Activated CD4-positive, alpha-beta T cell treated with anti-CD3 and anti-CD28 coated beads for 48 hours (primary cell): Measurements from ENCODE around the gene SMOC2.
"Not testable (repeated sequence)": the region's sequence is repeated elsewhere in the genome, so short reads cannot be mapped to it uniquely, and the experiment has no call there.

Experiments
- DNase-seq: peaks from one replicate; pipeline ENCODE4 v3.0.0-alpha.2; 2020

SMOC2 gene

DNA sequence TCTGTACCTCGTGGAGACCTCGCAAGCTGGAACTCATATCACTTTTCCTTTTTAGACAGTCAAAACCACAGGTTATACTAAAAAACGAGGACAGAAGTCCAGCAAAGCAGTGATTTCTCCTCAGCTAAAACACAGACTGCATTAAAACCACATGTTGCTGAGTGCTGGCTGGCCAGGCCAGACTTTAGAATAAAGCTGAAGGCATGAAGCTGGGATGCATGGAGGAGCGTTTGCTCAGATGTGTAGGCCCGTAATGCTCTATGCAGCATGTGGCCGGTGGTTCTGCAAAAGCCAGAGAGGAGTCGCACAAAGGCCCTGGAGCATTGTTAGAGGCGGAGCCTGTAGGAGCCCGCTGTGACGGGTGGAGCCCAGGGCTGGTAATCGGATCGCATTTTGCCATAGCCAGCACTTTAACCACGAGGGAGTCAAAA lies 83.6 kb downstream of the SMOC2 start:
- DNase-seq = no peak

DNA sequence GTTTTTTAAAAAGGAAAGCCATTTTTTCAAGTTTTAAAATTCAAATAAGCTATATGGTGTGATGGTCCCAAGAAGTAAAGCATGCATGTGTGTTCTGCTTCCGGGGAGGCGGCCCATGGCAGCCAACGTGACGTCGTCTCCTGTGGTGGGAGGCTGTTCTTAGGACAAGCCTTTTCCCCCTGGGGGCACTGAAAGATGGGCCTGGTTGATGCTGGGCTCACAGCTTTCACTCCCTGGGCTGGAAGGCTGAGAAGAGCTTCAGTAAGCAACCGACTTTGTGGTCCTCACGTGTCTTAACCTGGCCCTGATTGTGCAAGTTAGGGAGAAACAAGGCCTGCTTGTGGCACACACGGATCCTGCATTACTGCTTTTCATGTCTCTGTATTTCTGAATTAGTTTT lies 84.1 kb downstream of the SMOC2 start:
- no peak for DNase-seq

DNA sequence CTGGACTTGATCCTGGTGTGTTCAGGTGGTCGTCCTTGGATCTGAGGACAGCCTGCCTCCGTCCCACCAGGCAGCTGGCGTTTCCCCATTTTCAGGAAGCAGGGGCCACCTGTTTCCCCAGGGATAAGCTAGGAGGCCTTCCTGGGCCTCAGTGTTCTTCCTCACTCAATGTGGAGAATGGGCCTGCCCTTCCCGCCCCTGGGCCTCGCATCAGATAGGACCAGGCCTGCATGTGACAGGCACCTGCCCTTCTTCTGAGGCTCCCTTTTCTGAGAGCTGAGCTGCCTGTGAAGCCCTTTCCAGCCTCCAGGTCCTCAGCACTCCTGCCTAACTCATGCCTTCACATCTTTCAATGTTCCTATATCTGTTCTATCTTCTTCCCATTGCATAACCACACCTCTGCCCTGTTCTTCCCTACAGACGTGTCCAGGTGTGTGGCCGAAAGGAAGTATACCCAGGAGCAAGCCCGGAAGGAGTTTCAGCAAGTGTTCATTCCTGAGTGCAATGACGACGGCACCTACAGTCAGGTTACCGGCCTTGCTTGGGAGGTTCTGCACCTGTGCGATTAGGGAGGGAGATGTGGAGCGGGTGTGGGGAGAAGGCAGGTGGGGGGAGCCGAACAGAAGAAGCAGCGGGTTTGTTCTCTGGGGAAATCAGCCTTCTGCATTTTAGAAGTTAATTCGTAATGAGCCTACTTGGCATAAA lies 85.1 kb downstream of the SMOC2 start:
- DNase-seq = no peak

DNA sequence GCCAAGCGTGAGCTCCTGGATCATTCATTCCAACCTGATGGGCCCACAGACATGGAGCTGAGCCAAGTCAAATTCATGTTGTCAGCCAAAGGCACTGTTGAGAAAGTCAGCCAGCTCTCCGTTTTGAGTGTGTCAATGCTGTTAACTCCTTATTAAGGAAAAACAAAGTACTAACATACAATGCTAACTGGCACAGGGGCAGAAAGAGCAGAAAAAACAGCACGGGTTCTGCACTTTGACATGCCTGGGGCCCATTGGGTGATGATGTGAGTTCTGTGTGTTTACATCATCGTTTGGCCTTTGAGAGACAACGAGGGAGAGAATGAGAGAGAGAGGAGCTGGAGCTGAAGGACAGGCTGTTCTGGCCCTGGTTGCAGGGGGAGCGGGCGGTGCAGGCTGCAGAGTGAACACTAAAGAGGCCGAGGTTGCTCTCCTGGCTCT lies 85.9 kb downstream of the SMOC2 start:
- no peak for DNase-seq

DNA sequence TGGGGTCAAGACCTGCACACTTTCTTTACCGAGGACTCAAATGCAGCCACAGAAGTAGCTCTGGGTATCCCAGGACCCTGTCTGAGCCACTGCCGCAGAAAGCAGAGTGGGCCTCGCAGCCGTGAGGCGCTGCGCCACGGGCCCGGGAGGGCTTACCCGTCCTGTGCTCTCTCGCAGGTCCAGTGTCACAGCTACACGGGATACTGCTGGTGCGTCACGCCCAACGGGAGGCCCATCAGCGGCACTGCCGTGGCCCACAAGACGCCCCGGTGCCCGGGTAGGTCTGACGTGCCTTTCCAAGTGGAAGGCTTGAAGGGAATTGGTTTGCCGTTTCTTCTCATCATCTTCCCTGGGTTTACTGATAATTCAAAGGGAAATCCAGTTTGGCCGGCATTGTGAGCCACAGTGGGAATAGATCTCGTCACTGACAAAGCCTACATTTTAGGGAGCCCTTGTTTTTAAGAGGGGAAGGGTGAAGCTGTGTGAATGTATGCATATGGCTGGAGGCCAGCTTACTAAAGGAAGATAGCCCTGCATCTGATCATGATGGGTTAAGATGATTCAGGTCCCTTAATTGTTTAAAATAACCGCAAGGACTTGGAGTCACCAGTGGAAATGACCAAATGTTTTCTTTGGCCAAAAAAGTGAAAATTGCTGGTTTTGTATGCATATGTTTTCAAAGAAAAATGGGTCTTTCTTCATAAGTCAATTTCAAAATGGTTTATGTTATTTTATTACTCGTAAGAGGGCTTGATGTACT lies 86.6 kb downstream of the SMOC2 start:
- no peak for DNase-seq

DNA sequence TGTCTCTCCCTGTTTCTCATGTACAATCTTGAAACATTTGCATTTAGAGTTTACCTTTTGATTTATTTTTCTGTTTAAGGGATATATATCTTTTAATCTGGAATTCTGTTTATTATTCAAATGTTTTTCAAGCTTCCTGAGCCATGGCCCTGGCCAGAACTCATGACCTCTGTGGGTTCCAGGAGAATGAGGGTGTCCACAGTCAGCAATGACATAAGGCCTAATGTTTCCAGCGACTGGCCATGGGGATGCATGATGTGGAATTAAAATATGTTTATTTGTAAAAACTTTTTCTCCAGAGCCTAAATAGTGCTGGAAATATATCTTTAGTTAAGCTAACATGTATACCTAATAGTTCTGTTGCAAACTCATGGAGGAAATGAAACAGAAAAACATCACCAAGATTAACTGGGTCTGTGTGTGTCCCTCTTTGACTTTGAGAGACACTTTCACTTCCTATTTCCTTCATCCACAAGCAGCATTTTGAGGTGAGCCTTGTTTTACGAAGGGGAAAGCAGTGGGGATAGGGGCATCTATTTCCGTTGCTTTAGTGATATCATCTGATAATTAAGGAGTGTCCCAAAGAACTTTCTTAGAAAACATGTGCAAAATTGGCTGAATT lies 87.6 kb downstream of the SMOC2 start:
- DNase-seq = no peak

DNA sequence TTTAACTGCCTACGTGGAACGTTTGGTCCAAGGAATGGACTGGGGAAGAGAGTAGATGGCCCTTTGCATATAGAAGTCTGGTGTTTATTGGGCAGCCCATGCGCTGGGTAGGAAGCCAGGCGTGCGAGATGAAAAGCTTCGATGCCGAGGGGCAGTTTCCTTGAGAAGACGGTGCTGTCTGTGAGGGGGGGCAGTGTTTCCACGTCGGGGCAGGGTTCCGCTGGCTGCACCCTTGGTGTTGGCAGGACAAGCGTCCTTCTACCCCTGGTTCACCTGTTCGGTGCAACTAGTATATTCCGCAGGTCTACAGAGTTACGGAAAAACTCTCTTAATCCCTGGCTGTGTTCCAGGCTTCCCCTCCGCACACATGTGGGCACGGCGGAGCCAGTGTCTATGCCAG lies 88.2 kb downstream of the SMOC2 start:
- DNase-seq = no peak

DNA sequence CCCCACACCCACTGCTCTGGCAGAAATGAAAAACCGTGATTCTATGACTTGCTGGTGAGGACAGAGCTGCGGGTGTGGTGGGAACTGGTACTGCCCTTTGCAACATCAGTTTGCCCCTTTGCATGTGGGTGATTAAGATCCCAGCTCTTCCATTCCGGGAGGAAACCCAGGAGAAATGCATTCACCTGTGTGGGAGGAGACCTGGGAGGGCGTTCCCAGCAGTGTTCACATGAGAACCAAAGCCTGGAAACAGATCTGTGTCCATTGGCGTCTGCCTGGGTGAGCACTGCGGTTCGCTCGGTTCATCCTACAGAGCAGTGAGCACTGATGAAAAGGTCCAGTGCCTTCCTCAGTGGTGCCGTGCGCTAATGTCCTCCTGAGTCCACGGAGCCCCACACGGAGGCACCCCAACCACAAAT lies 89.7 kb downstream of the SMOC2 start:
- DNase-seq = no peak

DNA sequence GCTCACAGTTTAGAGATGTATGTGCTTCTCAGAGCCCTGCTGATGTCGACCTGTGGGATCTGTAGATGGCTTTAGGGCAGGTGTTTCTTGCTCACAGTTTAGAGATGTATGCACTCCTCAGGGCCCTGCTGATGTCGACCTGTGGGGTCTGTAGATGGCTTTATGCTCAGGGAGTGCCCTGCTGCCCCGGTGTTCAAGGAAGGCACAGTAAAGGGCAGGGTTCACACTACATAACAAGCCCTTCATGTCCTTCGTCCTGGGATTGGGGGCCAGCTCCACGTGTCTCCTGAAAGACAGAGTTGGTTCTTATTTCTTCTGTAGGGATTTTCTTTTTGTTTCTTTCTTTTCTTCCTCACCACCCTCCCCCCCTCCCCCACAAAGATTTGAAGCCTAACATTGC lies 91.1 kb downstream of the SMOC2 start:
- DNase-seq = no peak

DNA sequence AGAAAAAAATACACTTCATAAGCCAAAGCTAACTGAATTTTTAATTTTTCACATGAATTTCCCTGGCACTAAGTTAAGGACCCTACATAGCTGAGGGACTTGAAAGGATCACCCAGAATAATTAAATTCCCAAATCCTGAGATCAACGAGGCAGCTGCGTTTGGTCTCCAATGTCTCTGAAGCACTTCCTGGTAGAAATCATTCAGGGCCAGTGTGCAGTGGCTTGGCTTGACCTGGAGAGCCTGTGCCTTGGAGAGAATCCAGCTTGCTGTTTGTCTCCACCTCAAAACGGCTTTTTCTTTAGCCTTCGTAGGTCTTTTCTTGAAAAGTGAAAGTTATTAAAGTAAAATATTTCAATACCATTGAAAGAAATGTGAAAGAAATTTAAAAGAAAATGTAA lies 92.4 kb downstream of the SMOC2 start:
- DNase-seq = no peak

DNA sequence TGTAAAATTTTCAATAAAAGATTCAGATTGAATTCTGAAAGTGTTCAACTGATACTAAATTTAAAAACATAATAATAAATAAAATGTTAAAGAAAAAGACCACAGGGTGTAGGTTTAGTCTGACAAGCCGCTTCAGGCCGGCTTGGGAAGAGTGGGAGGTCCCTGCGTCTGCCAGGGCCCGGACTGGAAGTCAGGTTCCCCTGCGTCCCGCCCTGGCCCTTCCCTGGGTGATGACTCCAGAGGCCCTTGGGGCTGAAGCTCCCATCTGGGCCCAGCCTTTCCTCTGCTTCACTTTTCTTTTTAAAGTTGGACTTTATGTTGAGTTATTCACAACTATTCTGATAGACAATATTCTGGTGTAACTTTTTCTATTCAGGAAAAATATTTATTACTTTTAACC lies 93.3 kb downstream of the SMOC2 start:
- DNase-seq = no peak

DNA sequence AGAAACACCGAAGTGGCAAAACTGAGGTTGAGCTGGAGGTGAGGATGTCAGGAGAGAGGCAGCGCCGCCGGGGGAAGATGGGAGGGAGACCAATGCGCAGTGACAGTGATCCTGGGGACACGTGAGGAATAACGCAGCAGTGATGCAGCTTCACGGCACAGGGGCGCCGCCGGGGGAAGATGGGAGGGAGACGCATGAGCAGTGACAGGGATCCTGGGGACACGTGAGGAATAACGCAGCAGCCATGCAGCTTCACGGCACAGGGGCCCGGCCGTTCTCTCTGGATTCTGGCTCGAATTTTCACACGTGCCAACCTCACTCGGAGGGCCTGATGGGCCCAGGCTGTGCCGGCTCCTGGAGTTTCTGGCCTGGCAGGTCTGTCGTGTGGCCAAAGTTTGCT lies 94.7 kb downstream of the SMOC2 start:
- no peak for DNase-seq

DNA sequence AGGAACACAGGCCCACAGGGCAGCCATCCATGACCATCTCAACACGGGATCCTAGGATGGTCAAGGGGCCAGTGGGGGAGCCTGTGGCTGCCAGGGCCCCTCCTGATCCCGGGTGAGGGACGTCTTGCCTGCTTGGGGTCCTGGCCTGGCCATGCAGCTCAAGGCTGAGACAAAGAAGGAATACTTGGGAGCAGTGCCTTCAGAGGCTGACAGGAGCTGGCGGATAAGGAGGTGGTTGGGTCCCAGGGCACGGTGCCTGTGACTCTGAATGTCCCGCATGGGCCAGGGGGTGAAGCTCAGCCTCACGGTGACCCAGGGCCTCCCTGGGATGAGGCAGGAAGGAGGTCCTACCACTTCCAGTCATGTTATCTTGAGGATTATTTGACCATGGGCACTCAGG lies 95.2 kb downstream of the SMOC2 start:
- DNase-seq = no peak

DNA sequence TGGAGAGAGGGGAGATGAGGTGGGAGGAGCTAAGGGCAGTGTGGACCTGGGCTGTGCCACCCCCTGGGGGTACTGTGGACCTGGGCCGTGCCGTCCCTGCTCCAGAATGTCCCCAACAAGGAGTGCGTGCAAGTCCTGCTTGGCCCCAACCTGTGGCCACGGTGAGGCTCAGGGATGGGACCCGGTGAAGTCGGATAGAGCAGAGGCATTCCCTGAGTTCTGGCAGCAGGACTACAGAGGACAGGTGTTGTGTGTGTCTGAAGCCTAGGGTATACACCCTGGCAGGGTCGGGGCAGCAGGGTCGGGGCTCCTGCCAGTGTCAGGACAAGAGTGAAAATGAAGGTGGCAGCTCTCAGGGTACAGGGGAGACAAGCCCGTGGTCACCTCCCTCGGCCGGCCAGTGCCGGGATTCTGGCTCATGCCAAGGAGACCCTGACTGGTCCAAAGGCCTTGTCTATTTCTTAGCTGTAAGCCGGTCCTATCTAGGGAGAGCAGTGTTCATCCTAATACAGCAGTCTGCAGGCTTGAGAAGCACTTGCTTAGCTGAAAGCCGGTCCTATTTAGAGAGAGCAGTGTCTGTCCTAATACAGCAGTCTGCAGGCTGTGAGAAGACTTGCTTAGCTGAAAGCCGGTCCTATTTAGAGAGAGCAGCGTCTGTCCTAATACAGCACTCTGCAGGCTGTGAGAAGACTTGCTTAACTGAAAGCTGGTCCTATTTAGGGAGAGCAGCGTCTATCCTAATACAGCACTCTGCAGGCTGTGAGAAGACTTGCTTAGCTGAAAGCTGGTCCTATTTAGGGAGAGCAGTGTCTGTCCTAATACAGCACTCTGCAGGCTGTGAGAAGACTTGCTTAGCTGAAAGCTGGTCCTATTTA lies 95.9 kb downstream of the SMOC2 start:
- no peak for DNase-seq

DNA sequence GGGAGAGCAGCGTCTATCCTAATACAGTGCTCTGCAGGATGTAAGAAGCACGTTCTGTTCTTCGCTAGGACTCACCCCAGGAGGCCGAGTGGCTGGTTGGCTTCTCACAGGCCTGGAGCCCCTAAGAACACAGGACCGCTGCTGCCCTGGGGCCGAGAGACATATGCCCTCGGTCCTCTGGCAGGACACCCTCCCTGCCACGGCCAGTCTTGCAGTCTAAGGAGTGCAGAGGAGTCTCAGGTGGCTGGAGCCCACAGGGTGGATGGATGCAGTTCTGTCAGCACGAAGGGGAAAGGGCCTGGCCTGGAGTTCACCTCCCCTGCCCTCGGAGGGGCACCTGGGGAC lies 96.5 kb downstream of the SMOC2 start:
- DNase-seq = no peak

DNA sequence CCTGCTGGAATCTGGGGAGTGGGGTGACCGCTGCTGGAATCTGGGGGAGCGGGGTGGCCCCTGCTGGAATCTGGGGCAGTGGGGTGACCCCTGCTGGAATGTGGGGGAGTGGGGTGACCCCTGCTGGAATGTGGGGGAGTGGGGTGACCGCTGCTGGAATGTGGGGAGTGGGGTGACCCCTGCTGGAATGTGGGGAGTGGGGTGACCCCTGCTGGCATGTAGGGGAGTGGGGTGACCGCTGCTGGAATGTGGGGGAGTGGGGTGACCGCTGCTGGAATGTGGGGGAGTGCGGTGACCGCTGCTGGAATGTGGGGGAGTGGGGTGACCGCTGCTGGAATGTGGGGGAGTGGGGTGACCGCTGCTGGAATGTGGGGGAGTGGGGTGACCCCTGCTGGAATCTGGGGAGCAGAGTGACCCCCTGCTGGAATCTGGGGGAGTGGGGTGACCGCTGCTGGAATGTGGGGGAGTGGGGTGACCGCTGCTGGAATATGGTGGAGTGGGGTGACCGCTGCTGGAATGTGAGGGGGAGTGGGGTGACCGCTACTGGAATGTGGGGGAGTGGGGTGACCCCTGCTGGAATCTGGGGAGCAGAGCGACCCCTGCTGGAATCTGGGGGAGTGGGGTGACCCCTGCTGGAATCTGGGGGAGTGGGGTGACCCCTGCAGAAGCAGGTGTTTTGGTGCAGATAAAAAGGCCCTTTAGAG lies 97.4 kb downstream of the SMOC2 start:
- not testable (repeated sequence) for DNase-seq

DNA sequence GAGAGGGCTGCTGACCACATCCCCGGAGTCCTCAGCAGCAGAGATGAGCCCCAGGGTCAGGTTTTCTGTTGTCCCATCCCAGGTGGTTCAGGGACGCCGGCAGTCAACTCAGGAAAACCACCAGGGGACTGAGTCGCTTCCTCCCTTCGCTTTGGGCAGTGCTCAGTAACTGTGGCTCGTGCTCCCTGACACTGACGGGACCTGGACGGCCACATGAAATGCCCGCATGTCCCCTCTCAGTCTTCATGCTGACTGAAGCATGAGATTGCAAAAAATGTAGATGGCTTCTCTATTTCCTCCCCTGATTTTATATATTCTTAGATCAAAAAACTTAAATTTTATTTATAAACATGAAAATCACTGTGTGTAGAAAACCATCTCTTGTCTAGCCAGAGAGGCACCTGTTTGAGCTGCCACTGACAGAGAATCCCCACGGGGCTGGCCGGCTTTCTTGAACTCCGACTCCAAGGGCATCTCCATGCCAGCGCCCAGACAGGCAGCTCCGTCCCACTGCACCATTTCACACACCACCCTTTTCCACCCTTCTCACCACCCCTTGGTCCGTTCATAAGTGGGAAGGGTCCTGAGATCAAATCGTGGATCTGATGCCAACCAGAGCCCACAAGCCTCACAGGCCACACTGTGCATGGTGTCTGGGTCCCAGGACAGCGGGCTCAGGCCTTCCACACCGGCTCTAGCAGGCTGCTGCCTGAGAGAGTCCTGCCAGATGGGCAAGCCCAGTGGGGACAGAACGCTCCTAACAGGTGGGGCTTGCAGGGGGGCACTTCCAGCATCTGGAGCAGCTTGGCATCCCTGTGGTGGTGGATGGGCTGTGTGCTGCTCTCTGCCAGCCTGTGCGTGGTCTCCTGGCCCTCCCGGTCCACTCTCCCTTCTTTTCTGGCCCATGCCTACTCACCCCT lies 98.2 kb downstream of the SMOC2 start:
- DNase-seq = no peak

DNA sequence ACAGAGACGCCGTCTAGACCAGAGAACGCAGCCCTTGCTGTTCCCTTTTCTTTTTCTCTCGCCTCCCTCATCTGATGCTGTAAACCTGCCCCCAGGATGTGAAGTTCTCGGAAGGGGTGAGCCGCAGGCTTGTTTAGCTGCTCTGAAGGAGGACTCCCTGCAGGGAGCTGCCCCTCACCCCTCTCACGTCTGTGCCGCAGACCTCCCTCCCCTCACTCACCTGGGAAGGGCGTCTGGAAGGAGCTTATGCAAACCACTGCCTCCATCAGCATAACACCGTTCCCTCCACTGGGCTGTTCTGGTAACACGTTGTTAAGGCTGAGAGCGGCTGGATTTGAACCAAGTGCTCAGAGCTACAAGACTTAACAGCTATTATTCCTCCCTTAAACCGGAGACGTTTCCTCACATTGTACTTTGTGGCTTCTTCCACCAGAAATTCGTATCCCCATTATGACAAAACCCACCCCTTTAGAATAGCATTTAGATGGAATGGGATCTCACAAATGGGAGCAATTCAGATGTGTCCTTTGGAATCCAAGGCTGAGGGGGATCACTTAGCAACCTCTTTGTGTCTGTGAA lies 99.8 kb downstream of the SMOC2 start:
- no peak for DNase-seq

DNA sequence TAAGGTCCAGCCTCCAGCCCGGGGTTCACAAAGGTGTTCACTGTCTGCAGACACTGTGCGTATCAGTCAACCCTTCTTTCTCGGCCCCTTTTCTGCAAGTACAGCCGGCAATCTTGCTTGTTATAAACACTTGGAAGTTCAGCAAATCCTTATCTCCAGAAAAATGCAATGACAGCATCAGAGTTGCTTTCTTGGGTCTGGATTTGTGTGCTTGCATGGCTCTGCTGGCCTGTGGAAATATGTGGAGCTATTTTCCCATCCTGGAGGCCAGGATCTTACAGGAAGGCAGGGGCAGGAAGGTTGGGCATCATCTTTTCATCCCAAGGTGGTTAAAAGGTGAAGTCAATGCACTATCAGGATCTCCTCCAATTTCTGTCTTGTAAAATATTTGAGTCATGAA lies 100.3 kb downstream of the SMOC2 start:
- no peak for DNase-seq

DNA sequence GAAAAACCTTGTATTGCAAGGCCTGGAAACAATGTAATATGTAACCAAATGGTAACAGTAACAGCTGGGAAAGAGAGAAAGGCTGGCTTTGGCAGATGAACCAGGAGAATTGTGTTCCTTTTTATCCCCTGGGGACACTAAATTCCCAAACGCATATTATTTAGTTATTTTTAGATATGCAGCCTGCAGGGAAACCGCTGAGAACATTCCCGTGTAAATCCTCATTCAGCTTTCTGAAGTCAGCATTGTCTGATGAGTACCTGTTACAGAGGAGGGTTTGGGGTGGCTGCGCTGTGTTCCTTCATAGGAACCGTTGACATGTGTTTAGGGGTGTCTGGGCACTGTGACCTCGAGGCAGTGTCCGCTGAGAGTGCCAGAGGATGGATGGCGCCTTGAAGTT lies 101.3 kb downstream of the SMOC2 start:
- no peak for DNase-seq

DNA sequence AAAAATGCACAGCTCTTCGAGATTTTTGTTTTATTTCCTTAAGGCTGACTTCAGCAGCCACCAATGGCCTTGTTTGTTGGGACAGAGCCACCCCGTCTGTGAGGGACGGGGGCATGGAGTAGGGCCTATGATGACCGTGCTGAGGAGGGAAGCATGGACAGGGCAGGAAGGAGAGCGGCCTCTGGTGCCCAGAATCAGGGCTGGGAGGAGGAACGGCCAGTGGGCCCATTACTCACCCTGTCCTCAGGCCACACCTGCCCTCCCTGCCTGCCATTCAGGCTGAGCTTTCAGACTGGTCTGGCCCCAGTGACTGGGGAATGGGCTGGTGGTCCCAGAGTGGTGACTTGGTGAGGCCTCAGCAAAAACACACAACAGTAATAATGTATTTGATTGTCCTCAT lies 104.4 kb downstream of the SMOC2 start:
- no peak for DNase-seq
